Muscle layer of colon (tissue), 2 donors: ENCODE measurements around the gene MYCN.
"Not testable (repeated sequence)": the region's sequence is repeated elsewhere in the genome, so short reads cannot be mapped to it uniquely, and the experiment has no call there.

ENCODE experiments used
- H3K27ac ChIP-seq: one replicate; pipeline ENCODE4 v1.7.0; 2013; ENCODE audit warnings: low read depth, mild to moderate bottlenecking, low read length, moderate library complexity
- H3K27me3 ChIP-seq, 2 donors: one replicate each; pipeline ENCODE4 v1.7.0; 2013; ENCODE audit warnings: low read length in 2 of 2, mild to moderate bottlenecking in 2 of 2; ENCODE audit not compliant: insufficient read depth in 2 of 2, control insufficient read depth in 1 of 2
- H3K36me3 ChIP-seq: one replicate; pipeline ENCODE4 v1.7.0; 2013; ENCODE audit warnings: mild to moderate bottlenecking, low read length; ENCODE audit not compliant: insufficient read depth
- H3K4me1 ChIP-seq: one replicate; pipeline ENCODE4 v1.7.0; 2013; ENCODE audit warnings: mild to moderate bottlenecking, low read length; ENCODE audit not compliant: insufficient read depth
- H3K4me3 ChIP-seq, 2 donors: one replicate each; pipeline ENCODE4 v1.7.0; 2013; ENCODE audit warnings: low read length in 2 of 2, low read depth in 1 of 2, mild to moderate bottlenecking in 1 of 2, moderate library complexity in 1 of 2
- H3K9ac ChIP-seq: one replicate; pipeline ENCODE4 v1.7.0; 2013; ENCODE audit warnings: low read length
- H3K9me3 ChIP-seq: one replicate; pipeline ENCODE4 v1.7.0; 2013; ENCODE audit warnings: mild to moderate bottlenecking, low read length
- donor health status: abdominal sarcoma.
- donor health status: Adenocarcinoma of cecum.

The MYCN gene

GRCh38 chr2:15909736-15910135, 30.6 kb upstream of the MYCN start:
- Histone ChIP-seq H3K9ac (no peak overlapping the region), H3K27me3 (no peaks in the 10 kb centered on the region), H3K27ac (no peak overlapping the region), H3K4me1 (peaks cover 16% of the 10 kb centered on the region), H3K36me3 (no peaks in the 10 kb centered on the region), H3K4me3 (no peak overlapping the region), H3K9me3 (no peaks in the 10 kb centered on the region)

DNA sequence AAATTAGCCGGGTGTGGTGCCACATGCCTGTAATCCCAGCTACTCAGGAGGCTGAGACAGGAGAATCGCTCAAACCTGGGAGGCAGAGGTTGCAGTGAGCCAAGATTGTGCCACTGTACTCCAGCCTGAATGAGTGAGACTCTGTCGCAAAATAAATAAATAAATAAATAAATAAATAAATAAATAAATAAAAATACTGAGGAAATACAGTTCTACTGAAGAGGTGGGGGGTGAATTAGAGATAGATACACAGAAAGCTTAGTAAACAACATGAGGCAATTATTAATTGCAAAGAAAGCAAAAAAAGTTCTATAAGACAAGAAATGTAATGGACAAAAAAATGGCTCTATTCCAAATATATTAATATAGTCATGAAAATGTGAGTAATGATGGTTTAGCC, 29.1 kb upstream of the MYCN start:
- H3K9ac ChIP-seq, H3K9me3 ChIP-seq: not testable (repeated sequence)

GRCh38 chr2:15911686-15912085, 28.7 kb upstream of the MYCN start:
- H3K36me3 ChIP-seq: no peaks in the 10 kb centered on the region
- no peak overlapping the region for H3K4me3 ChIP-seq
- H3K9me3 ChIP-seq: no peaks in the 10 kb centered on the region
- H3K4me1 ChIP-seq: peaks cover 19% of the 10 kb centered on the region
- H3K27ac ChIP-seq: no peak overlapping the region
- no peaks in the 10 kb centered on the region for H3K27me3 ChIP-seq
- H3K9ac ChIP-seq: no peak overlapping the region

More for the DNA sequence above, 29.1 kb upstream of the MYCN start:
- not testable (repeated sequence) for H3K27ac ChIP-seq, H3K4me3 ChIP-seq, H3K36me3 ChIP-seq, H3K27me3 ChIP-seq
- peaks cover 19% of the 10 kb centered on the region for H3K4me1 ChIP-seq

DNA sequence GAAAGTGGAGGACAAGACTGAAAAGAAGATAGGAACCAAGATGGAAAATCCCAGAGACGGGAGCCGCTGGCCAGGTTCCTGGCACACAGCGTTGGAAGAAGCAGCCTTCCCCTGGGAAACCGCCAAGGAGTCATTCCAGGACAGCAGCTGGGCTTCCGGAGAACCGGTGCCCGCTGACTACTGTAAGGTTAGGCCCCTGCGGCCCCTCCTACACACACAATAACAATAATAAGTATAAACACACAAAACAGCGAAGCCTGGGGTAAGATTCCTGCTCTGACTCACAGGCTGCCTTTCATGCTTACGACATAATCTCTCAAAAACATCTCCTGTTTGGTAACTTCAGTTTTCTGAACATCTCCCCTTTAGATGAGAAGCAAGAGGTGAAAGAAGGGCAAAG, 28.1 kb upstream of the MYCN start:
- Histone ChIP-seq H3K27me3 (no peaks in the 10 kb centered on the region), H3K9me3 (no peaks in the 10 kb centered on the region), H3K9ac (no peak overlapping the region), H3K36me3 (no peaks in the 10 kb centered on the region), H3K27ac (no peak overlapping the region), H3K4me3 (no peak overlapping the region), H3K4me1 (peaks cover 19% of the 10 kb centered on the region)

DNA sequence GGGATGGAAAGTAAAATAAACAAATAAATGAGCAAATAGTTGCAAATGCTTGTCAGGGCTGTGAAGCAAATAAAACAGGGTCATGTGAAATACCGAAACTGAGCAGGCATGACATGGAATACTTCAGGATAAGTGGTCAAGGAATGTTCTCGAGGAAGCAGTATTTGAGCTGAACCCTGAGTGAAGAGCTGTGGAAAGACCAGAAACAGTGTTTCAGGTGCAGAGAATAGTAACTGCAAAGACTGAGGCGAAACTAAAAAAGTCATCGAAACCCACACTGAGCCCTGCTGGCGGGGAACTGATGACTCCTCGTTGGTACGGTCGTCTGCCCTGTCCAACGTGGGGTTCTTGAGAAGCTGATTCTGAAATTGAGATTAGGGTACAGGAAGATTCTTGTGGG, 27.2 kb upstream of the MYCN start:
- no peaks in the 10 kb centered on the region for H3K36me3 ChIP-seq

GRCh38 chr2:15914596-15915385, 25.6 kb upstream of the MYCN start:
- Histone ChIP-seq H3K9me3 (no peaks in the 10 kb centered on the region), H3K27ac (no peak overlapping the region), H3K4me3 (no peak overlapping the region), H3K27me3 (no peaks in the 10 kb centered on the region), H3K9ac (no peak overlapping the region), H3K36me3 (no peaks in the 10 kb centered on the region), H3K4me1 (peaks cover 19% of the 10 kb centered on the region)

More for the DNA sequence above, 27.2 kb upstream of the MYCN start:
- Histone ChIP-seq H3K9me3 (no peaks in the 10 kb centered on the region), H3K4me1 (peaks cover 19% of the 10 kb centered on the region), H3K9ac (no peak overlapping the region), H3K27me3 (no peaks in the 10 kb centered on the region), H3K4me3 (no peak overlapping the region), H3K27ac (no peak overlapping the region)

DNA sequence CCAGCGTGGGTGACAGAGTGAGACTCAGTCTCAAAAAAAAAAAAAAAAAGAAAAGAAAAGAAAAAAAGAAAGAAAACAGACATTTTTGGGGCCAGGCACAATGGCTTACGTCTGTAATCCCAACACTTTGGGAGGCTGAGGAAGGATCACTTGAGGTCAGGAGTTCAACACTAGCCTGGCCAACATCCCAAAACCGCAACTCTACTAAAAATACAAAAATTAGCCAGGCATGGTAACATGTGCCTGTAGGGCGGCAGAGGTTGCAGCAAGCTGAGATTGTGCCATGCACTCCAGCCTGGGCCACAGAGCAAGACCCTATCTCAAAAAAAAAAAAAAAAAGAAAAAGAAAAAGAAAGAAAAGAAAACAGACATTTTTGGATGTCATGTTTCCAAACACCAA, 24.8 kb upstream of the MYCN start:
- H3K9ac ChIP-seq, H3K9me3 ChIP-seq, H3K4me3 ChIP-seq, H3K27me3 ChIP-seq, H3K36me3 ChIP-seq, H3K27ac ChIP-seq: not testable (repeated sequence)
- peaks cover 19% of the 10 kb centered on the region for H3K4me1 ChIP-seq

DNA sequence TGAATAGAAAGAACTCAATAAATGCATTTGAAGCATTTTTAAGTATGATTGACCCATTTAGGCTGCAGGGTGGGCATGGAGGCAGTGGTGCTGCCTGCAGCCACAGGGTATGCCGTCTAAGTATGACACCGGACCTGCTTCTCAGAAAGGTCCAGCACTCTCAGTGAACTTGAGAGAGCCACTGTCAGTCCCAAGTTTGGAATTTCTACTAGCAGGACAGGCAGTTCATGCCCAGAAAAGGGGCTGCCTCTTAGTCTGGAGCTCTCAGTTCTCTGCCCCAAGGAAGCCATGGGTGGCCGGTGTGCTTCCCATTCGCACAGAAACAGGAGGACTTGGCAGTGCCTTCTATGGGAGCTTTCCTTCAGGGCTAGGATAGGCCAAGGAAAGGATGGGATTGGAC, 24.0 kb upstream of the MYCN start:
- no peak overlapping the region for H3K27ac ChIP-seq

GRCh38 chr2:15918761-15919356, 21.5 kb upstream of the MYCN start:
- Histone ChIP-seq H3K36me3 (no peaks in the 10 kb centered on the region), H3K9ac (no peak overlapping the region), H3K9me3 (no peaks in the 10 kb centered on the region), H3K4me3 (no peak overlapping the region), H3K27me3 (no peaks in the 10 kb centered on the region), H3K4me1 (peaks cover 11% of the 10 kb centered on the region), H3K27ac (no peak overlapping the region)

More for the DNA sequence above, 24.0 kb upstream of the MYCN start:
- no peak overlapping the region for H3K9ac ChIP-seq
- H3K4me1 ChIP-seq: peaks cover 19% of the 10 kb centered on the region
- H3K4me3 ChIP-seq: no peak overlapping the region
- no peaks in the 10 kb centered on the region for H3K9me3 ChIP-seq
- no peaks in the 10 kb centered on the region for H3K27me3 ChIP-seq
- H3K36me3 ChIP-seq: no peaks in the 10 kb centered on the region

DNA sequence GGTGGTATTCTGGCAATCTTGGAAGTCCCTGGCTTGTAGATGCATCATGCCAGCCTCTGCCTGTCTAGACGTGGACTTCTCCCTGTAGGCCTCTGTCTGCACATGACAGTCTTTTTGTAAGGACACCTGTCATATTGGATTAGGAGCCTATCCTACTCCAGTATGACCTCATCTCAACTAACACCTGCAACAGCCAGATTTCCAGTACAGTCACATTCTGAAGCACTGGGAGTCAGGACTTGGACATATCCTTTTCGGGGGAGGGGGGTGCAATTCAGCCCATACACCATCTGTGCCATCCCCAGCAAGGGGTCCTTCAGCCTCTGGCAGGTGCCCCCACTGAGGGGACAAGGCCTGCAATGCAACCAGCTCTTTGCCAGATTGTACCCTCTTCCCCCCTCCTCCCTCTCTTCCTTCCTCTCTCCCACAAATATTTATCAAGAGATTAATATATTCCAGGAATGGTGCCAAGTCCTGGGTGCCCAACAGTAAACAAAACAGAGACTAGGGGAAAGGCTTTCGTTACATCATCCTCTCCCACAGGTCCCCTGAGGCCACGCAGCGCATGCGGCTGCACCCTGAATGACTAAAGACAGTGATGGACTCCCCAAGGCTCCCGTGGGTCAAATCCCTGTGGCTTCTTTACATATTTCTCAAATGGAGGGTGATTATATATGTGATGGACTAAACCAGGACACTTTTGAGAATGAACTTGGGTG, 20.5 kb upstream of the MYCN start:
- H3K4me3 ChIP-seq: no peak overlapping the region

GRCh38 chr2:15920696-15921095, 19.7 kb upstream of the MYCN start:
- no peaks in the 10 kb centered on the region for H3K9me3 ChIP-seq
- no peak overlapping the region for H3K27ac ChIP-seq
- H3K27me3 ChIP-seq: no peaks in the 10 kb centered on the region
- H3K9ac ChIP-seq: no peak overlapping the region
- no peak overlapping the region for H3K4me3 ChIP-seq
- no peaks in the 10 kb centered on the region for H3K36me3 ChIP-seq
- no peaks in the 10 kb centered on the region for H3K4me1 ChIP-seq

More for the DNA sequence above, 20.5 kb upstream of the MYCN start:
- Histone ChIP-seq H3K36me3 (no peaks in the 10 kb centered on the region), H3K27ac (no peak overlapping the region), H3K4me1 (peaks cover 2% of the 10 kb centered on the region), H3K27me3 (no peaks in the 10 kb centered on the region), H3K9me3 (no peaks in the 10 kb centered on the region), H3K9ac (no peak overlapping the region)
